Measurements from ENCODE around the gene DLX1. TPM values are rescaled to one million over a fixed set of nuclear protein-coding genes. Genes with fewer than 3 reads are reported as not detected.

The DLX1 gene
- total and polyA plus RNA-seq, 2 of the 8 experiments (the other 6 are each of a cell fraction or from before 2014, with no cell fraction given), result 0.11 TPM; not detected in 1

DNA sequence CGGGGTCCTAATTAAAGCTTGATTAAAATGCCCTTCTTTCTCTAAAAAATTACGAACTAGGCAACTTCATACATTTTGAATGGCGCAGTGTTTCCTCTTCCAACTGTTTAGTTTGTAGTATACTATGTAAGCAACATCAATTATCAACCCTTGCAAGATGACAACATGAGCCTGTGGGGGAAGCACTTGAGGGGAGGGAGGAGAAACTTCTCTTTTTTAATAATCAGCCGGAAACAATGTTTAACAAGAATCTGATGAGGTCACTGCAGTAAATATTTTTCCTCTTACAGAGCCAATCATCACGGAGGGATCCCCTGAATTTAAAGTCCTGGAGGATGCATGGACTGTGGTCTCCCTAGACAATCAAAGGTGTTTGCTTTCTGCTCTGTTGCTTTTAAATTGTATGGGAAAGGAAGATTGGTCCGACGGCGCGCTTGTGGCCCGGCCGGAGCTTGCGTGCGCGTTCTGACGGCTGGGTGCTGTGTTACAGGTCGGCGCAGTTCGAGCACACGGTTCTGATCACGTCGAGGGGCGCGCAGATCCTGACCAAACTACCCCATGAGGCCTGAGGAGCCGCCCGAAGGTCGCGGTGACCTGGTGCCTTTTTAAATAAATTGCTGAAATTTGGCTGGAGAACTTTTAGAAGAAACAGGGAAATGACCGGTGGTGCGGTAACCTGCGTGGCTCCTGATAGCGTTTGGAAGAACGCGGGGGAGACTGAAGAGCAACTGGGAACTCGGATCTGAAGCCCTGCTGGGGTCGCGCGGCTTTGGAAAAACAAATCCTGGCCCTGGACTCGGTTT, 5.3 kb upstream of the DLX1 start:
- H3K23ac ChIP-seq (ENCODE audit: insufficient read length), result no peak overlapping the region
- no peak overlapping the region for H2BK15ac ChIP-seq (ENCODE audit: low read length)
- H2BK5ac ChIP-seq (ENCODE audit: low read depth, low read length), result no peak overlapping the region
- peaks cover 64 to 74% (median 70%) of the 10 kb centered on the region in 4 experiments for H3K27me3 ChIP-seq (replicated peaks in 1 of 4; ENCODE audit: control insufficient read depth in 3 of 4, extremely low read depth in 1 of 4, insufficient read depth in 3 of 4, low read length in 3 of 4)
- H4K20me1 ChIP-seq (replicated peaks in 1 of 2; ENCODE audit: control insufficient read depth in 1 of 2, insufficient read depth in 2 of 2, low read length in 2 of 2), result peaks cover 18 to 32% of the 10 kb centered on the region in 2 experiments
- no peaks in the 10 kb centered on the region for H3K79me1 ChIP-seq (ENCODE audit: low read depth, low read length)
- WGBS, 2 experiments (ENCODE audit: extremely low coverage in 1 of 2, insufficient coverage in 1 of 2, insufficient read length in 1 of 2, insufficient replicate concordance in 2 of 2, low coverage in 1 of 2, low lambda C conversion rate in 2 of 2, missing lambda C conversion rate in 1 of 2), result 14% methylated on average over 31 of the region's 38 CpGs; no CpG with 5 or more reads in 1 of the 2 experiments
- H2AK5ac ChIP-seq (ENCODE audit: low read depth, low read length), result 0 out of 2 replicates have a peak overlapping the region, but pooled peaks have one; percentile 32
- no peaks in the 10 kb centered on the region for H3K36me3 ChIP-seq (ENCODE audit: control insufficient read depth in 2 of 4, insufficient read depth in 4 of 4, low read length in 3 of 4)
- no peak overlapping the region for H3K18ac ChIP-seq (ENCODE audit: extremely low read depth, low read length)
- H3K14ac ChIP-seq (ENCODE audit: insufficient read length), result no peak overlapping the region
- DNase-seq (ENCODE audit: low read depth in 1 of 2, low spot score in 2 of 2) (no peak), FAIRE-seq (no peak)
- H2BK120ac ChIP-seq (replicated peaks; ENCODE audit: low read depth, low read length), result no peak overlapping the region
- peak overlapping the region; percentile 51 to 64 for H3K4me2 ChIP-seq (ENCODE audit: insufficient read depth in 1 of 2, low read depth in 2 of 2, low read length in 2 of 2)
- no peaks in the 10 kb centered on the region for H3K79me2 ChIP-seq (ENCODE audit: control insufficient read depth in 1 of 2, insufficient read depth in 2 of 2, low read length in 2 of 2)
- peaks cover 7% of the 10 kb centered on the region; the same call in 1 of the 2 replicates for H3K23me2 ChIP-seq (ENCODE audit: low read depth, low read length)
- no peak overlapping the region for H4K5ac ChIP-seq (ENCODE audit: insufficient read length, low read depth, low read length)
- H3K9ac ChIP-seq (replicated peaks in 1 of 4; ENCODE audit: extremely low read depth in 1 of 4, low read depth in 3 of 4, low read length in 3 of 4), result no peak overlapping the region
- no peak overlapping the region for H3K27ac ChIP-seq (ENCODE audit: low read depth, low read length)
- peaks cover 2 to 29% (median 15%) of the 10 kb centered on the region in 4 experiments for H3K4me1 ChIP-seq (replicated peaks in 1 of 4; ENCODE audit: control insufficient read depth in 3 of 4, insufficient read depth in 4 of 4, low read length in 3 of 4)
- no peak overlapping the region for H2AFZ ChIP-seq (ENCODE audit: low read length)
- peak overlapping the region in 1 of 4 experiments; percentile 42; a peak in 2 of 8 replicates for H3K4me3 ChIP-seq (ENCODE audit: extremely low read depth in 1 of 4, insufficient read depth in 2 of 4, low read depth in 3 of 4, low read length in 4 of 4)
- H3K4ac ChIP-seq (replicated peaks; ENCODE audit: insufficient read length, low read depth, low read length), result no peak overlapping the region
- H4K8ac ChIP-seq (ENCODE audit: extremely low read depth, insufficient read depth, low read length), result no peak overlapping the region; the same call in 1 of the 2 replicates
- H4K91ac ChIP-seq (replicated peaks; ENCODE audit: insufficient read length, low read length), result no peak overlapping the region
- H3K56ac ChIP-seq (replicated peaks; ENCODE audit: insufficient read length, low read depth, low read length), result no peak overlapping the region
- POLR2A ChIA-PET (ENCODE audit: partially characterized antibody), result interaction anchor here (0.6 to 0.9 kb wide), 2 partner anchors 68 to 573 kb away, joined by 3 read pairs; no protein-coding TSS in a partner anchor
- H3K9me3 ChIP-seq (ENCODE audit: insufficient read depth in 2 of 2, low read depth in 1 of 2, low read length in 1 of 2), result no peaks in the 10 kb centered on the region
- CTCF ChIA-PET (ENCODE audit: partially characterized antibody), result no interaction called here
- no peak overlapping the region for H2BK20ac ChIP-seq (ENCODE audit: low read length)
- peak overlapping the region; percentile 50; the same call in 1 of the 2 replicates for H2BK12ac ChIP-seq (ENCODE audit: low read depth, low read length)
- TF ChIP-seq YY1 (IDR thresholded peaks at IDR 0.05; ENCODE audit: low read depth, low read length) (no peak), TCF12 (IDR thresholded peaks at IDR 0.05; ENCODE audit: low read depth, low read length) (no peak), EZH2 (IDR thresholded peaks at IDR 0.05; ENCODE audit: low read depth, low read length, severe bottlenecking) (peak; percentile 80), SAP30 (IDR thresholded peaks at IDR 0.05; ENCODE audit: insufficient read depth, insufficient replicate concordance, low read length) (no peak), SRF (IDR thresholded peaks at IDR 0.05; ENCODE audit: low read depth, low read length) (no peak), RNF2 (IDR thresholded peaks at IDR 0.05; ENCODE audit: borderline replicate concordance, low read depth, low read length, missing control alignments, poor library complexity, severe bottlenecking) (peak; percentile 40), MAFK (IDR thresholded peaks at IDR 0.05; ENCODE audit: low read depth, low read length) (no peak), POLR2AphosphoS5 (IDR thresholded peaks at IDR 0.05; ENCODE audit: low read depth, low read length) (no peak)
- TF ChIP-seq, protein P1, sequence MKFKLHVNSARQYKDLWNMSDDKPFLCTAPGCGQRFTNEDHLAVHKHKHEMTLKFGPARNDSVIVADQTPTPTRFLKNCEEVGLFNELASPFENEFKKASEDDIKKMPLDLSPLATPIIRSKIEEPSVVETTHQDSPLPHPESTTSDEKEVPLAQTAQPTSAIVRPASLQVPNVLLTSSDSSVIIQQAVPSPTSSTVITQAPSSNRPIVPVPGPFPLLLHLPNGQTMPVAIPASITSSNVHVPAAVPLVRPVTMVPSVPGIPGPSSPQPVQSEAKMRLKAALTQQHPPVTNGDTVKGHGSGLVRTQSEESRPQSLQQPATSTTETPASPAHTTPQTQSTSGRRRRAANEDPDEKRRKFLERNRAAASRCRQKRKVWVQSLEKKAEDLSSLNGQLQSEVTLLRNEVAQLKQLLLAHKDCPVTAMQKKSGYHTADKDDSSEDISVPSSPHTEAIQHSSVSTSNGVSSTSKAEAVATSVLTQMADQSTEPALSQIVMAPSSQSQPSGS (IDR thresholded peaks at IDR 0.05; ENCODE audit: low read length), result no peak

All from H1 (cell line).